Measurements from ENCODE around the gene SLC10A7. TPM values are rescaled to one million over a fixed set of nuclear protein-coding genes. Genes with fewer than 3 reads are reported as not detected.

The SLC10A7 gene
- total and polyA plus RNA-seq, 2 of the 13 experiments (the other 11 are each of a cell fraction or from before 2014, with no cell fraction given), result 18.5 to 18.8 TPM

DNA sequence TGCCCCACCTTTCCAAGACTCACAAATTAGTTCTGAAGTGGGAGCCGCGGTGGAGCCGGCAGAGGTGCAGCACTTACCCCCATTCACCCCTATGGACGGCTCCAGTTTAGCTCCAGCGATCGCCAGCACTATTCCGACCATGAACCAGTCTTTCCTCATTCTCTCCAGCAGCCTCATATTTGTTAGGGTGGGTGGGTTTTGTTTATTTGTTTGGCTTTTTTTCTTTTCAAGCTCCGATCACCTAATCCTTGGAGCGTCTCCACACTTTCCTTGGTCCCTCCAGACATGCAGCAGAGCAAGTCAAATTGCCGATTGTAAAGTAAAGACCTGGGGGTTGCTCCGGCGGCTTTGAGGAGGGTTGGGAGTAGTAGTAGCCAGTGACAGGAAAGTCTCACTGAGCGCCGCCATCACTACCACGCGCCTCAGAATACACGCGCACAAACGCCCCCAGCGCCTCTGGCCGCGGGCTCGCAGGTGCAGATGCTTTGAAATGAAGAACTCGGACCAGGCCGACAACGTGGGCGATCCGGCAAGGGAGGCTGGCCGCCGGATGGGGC, at the start of gene SLC10A7 (continued):
- TF ChIP-seq, protein P1, sequence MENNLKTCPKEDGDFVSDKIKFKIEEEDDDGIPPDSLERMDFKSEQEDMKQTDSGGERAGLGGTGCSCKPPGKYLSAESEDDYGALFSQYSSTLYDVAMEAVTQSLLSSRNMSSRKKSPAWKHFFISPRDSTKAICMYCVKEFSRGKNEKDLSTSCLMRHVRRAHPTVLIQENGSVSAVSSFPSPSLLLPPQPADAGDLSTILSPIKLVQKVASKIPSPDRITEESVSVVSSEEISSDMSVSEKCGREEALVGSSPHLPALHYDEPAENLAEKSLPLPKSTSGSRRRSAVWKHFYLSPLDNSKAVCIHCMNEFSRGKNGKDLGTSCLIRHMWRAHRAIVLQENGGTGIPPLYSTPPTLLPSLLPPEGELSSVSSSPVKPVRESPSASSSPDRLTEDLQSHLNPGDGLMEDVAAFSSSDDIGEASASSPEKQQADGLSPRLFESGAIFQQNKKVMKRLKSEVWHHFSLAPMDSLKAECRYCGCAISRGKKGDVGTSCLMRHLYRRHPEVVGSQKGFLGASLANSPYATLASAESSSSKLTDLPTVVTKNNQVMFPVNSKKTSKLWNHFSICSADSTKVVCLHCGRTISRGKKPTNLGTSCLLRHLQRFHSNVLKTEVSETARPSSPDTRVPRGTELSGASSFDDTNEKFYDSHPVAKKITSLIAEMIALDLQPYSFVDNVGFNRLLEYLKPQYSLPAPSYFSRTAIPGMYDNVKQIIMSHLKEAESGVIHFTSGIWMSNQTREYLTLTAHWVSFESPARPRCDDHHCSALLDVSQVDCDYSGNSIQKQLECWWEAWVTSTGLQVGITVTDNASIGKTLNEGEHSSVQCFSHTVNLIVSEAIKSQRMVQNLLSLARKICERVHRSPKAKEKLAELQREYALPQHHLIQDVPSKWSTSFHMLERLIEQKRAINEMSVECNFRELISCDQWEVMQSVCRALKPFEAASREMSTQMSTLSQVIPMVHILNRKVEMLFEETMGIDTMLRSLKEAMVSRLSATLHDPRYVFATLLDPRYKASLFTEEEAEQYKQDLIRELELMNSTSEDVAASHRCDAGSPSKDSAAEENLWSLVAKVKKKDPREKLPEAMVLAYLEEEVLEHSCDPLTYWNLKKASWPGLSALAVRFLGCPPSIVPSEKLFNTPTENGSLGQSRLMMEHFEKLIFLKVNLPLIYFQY (CRISPR knock-in tag; IDR thresholded peaks at IDR 0.05; ENCODE audit: borderline replicate concordance), result peak; percentile 7; the same call in 1 of the 2 replicates
- TF ChIP-seq ASH2L (IDR thresholded peaks at IDR 0.05; ENCODE audit: insufficient read length, low read depth, low read length) (peak; percentile 58), ZNF3 (CRISPR knock-in tag; IDR thresholded peaks at IDR 0.05) (no peak), JUND (CRISPR knock-in tag; IDR thresholded peaks at IDR 0.05) (no peak), ZNF891 (CRISPR knock-in tag; IDR thresholded peaks at IDR 0.05) (peak; percentile 10; the same call in 1 of the 2 replicates), ZNF180 (CRISPR knock-in tag; IDR thresholded peaks at IDR 0.05; ENCODE audit: borderline replicate concordance, low read depth) (no peak), NCOR1 (IDR thresholded peaks at IDR 0.05; ENCODE audit: borderline replicate concordance, low read length) (no peak), BORCS8-MEF2B (CRISPR knock-in tag; IDR thresholded peaks at IDR 0.05) (no peak), ZNF124 (CRISPR knock-in tag; IDR thresholded peaks at IDR 0.05) (0 out of 2 replicates have a peak, but pooled peaks have one; percentile 3), JARID2 (CRISPR knock-in tag; IDR thresholded peaks at IDR 0.05; ENCODE audit: insufficient replicate concordance) (no peak), ELF4 (CRISPR knock-in tag; IDR thresholded peaks at IDR 0.05; ENCODE audit: borderline replicate concordance) (no peak), TAF1 (CRISPR knock-in tag; IDR thresholded peaks at IDR 0.05) (peak; percentile 37; the same call in 1 of the 2 replicates), MAFK (conservative IDR thresholded peaks at IDR 0.05 in 1 of 2, IDR thresholded peaks at IDR 0.05 in 1 of 2; ENCODE audit: low read length in 2 of 2) (peak in 1 of 2 experiments; percentile 27; a peak in 2 of 4 replicates), PHF8 (CRISPR knock-in tag; IDR thresholded peaks at IDR 0.05) (peak; percentile 4; the same call in 1 of the 2 replicates), XBP1 (CRISPR knock-in tag; IDR thresholded peaks at IDR 0.05) (no peak), HOXA3 (CRISPR knock-in tag; IDR thresholded peaks at IDR 0.05) (0 out of 2 replicates have a peak, but pooled peaks have one; percentile 4), SOX6 (IDR thresholded peaks at IDR 0.05) (no peak), SOX6 (CRISPR knock-in tag; IDR thresholded peaks at IDR 0.05) (no peak), MYC (CRISPR knock-in tag; IDR thresholded peaks at IDR 0.05; ENCODE audit: borderline replicate concordance) (peak; percentile 12; the same call in 1 of the 2 replicates), IKZF4 (CRISPR knock-in tag; IDR thresholded peaks at IDR 0.05; ENCODE audit: borderline replicate concordance, low read depth, not compliant biosample characterization) (no peak), XRCC5 (optimal IDR thresholded peaks at IDR 0.05; ENCODE audit: low read length) (peak; percentile 79), ZNF577 (CRISPR knock-in tag; IDR thresholded peaks at IDR 0.05; ENCODE audit: borderline replicate concordance, low read depth) (no peak)
- TF ChIP-seq, protein P2, sequence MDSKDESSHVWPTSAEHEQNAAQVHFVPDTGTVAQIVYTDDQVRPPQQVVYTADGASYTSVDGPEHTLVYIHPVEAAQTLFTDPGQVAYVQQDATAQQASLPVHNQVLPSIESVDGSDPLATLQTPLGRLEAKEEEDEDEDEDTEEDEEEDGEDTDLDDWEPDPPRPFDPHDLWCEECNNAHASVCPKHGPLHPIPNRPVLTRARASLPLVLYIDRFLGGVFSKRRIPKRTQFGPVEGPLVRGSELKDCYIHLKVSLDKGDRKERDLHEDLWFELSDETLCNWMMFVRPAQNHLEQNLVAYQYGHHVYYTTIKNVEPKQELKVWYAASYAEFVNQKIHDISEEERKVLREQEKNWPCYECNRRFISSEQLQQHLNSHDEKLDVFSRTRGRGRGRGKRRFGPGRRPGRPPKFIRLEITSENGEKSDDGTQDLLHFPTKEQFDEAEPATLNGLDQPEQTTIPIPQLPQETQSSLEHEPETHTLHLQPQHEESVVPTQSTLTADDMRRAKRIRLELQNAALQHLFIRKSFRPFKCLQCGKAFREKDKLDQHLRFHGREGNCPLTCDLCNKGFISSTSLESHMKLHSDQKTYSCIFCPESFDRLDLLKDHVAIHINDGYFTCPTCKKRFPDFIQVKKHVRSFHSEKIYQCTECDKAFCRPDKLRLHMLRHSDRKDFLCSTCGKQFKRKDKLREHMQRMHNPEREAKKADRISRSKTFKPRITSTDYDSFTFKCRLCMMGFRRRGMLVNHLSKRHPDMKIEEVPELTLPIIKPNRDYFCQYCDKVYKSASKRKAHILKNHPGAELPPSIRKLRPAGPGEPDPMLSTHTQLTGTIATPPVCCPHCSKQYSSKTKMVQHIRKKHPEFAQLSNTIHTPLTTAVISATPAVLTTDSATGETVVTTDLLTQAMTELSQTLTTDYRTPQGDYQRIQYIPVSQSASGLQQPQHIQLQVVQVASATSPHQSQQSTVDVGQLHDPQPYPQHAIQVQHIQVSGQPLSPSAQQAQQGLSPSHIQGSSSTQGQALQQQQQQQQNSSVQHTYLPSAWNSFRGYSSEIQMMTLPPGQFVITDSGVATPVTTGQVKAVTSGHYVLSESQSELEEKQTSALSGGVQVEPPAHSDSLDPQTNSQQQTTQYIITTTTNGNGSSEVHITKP (CRISPR knock-in tag; IDR thresholded peaks at IDR 0.05; ENCODE audit: low read depth), result 0 out of 2 replicates have a peak, but pooled peaks have one; percentile 14

All from HepG2 (cell line).